Trophoblast cell (in vitro differentiated cells and primary cell): Measurements from ENCODE around the gene TP53INP2.
"Not testable (repeated sequence)": the region's sequence is repeated elsewhere in the genome, so short reads cannot be mapped to it uniquely, and the experiment has no call there.

Experiments
- DNase-seq, 2 donors: peaks; one replicate each; pipeline ENCODE4 v3.0.0-alpha.2; 2016
- H2AFZ ChIP-seq: 2 replicates; pipeline ENCODE4 v1.6.1; 2013; ENCODE audit warnings: low read length, moderate library complexity, mild to moderate bottlenecking; ENCODE audit not compliant: insufficient read depth, poor library complexity
- H2AK5ac ChIP-seq: 2 replicates; pipeline ENCODE4 v1.6.1; 2013; ENCODE audit warnings: mild to moderate bottlenecking, low read length
- H2BK120ac ChIP-seq: 2 replicates; pipeline ENCODE4 v1.6.1; 2013; ENCODE audit warnings: low read length, mild to moderate bottlenecking, moderate library complexity; ENCODE audit not compliant: insufficient read depth, poor library complexity
- H2BK12ac ChIP-seq: 2 replicates; pipeline ENCODE4 v1.6.1; 2013; ENCODE audit warnings: mild to moderate bottlenecking, low read length, moderate library complexity
- H2BK5ac ChIP-seq: 2 replicates; pipeline ENCODE4 v1.6.1; 2013; ENCODE audit warnings: low read length, low read depth, moderate library complexity, mild to moderate bottlenecking; ENCODE audit not compliant: poor library complexity
- H3K14ac ChIP-seq: 2 replicates; pipeline ENCODE4 v1.6.1; 2013; ENCODE audit warnings: mild to moderate bottlenecking, low read length
- H3K18ac ChIP-seq: 2 replicates; pipeline ENCODE4 v1.6.1; 2013; ENCODE audit warnings: mild to moderate bottlenecking, low read length
- H3K23ac ChIP-seq: 2 replicates; pipeline ENCODE4 v1.6.1; 2013; ENCODE audit warnings: low read length
- H3K27ac ChIP-seq: 2 replicates; pipeline ENCODE4 v1.5.1; 2013; ENCODE audit warnings: low read depth, mild to moderate bottlenecking, inconsistent platforms, low read length, moderate library complexity
- H3K27me3 ChIP-seq: 2 replicates; pipeline ENCODE4 v1.6.1; 2013; ENCODE audit warnings: inconsistent platforms, mild to moderate bottlenecking, low read length, moderate library complexity; ENCODE audit not compliant: insufficient read depth
- H3K36me3 ChIP-seq, 2 experiments: 1 replicate in 1 of 2; 2 replicates in 1 of 2; pipeline ENCODE4 v1.6.1; 2013; ENCODE audit warnings: low read length in 2 of 2, mild to moderate bottlenecking in 2 of 2, moderate library complexity in 1 of 2; ENCODE audit not compliant: insufficient read depth in 2 of 2, control insufficient read depth in 1 of 2
- H3K4ac ChIP-seq: 2 replicates; pipeline ENCODE4 v1.6.1; 2013; ENCODE audit warnings: low read depth, mild to moderate bottlenecking, low read length, moderate library complexity
- H3K4me1 ChIP-seq, 2 experiments: 1 replicate in 1 of 2; 2 replicates in 1 of 2; pipeline ENCODE4 v1.6.1; 2013; ENCODE audit warnings: low read length in 2 of 2, mild to moderate bottlenecking in 2 of 2, moderate library complexity in 1 of 2; ENCODE audit not compliant: insufficient read depth in 2 of 2, control insufficient read depth in 1 of 2
- H3K4me2 ChIP-seq: 2 replicates; pipeline ENCODE4 v1.6.1; 2013; ENCODE audit warnings: inconsistent platforms, mild to moderate bottlenecking, low read length, moderate library complexity
- H3K4me3 ChIP-seq: 2 replicates; pipeline ENCODE4 v1.5.1; 2013; ENCODE audit warnings: mild to moderate bottlenecking, low read depth, low read length, inconsistent platforms
- H3K79me1 ChIP-seq: one replicate; pipeline ENCODE4 v1.6.1; 2013; ENCODE audit warnings: low read length
- H3K79me2 ChIP-seq: 2 replicates; pipeline ENCODE4 v1.6.1; 2013; ENCODE audit warnings: low read length, mild to moderate bottlenecking; ENCODE audit not compliant: control insufficient read depth, insufficient read depth, poor library complexity
- H3K9ac ChIP-seq: 2 replicates; pipeline ENCODE4 v1.6.1; 2013; ENCODE audit warnings: mild to moderate bottlenecking, low read length
- H3K9me3 ChIP-seq: 2 replicates; pipeline ENCODE4 v1.6.1; 2013; ENCODE audit warnings: low read depth, mild to moderate bottlenecking, control low read depth, inconsistent platforms, low read length; ENCODE audit not compliant: insufficient read depth
- H4K12ac ChIP-seq: 2 replicates; pipeline ENCODE4 v1.6.1; 2013; ENCODE audit warnings: low read depth, mild to moderate bottlenecking, low read length, moderate library complexity
- H4K8ac ChIP-seq: 2 replicates; pipeline ENCODE4 v1.6.1; 2013; ENCODE audit warnings: low read depth, mild to moderate bottlenecking, low read length, moderate library complexity
- H4K91ac ChIP-seq: one replicate; pipeline ENCODE4 v1.6.1; 2013; ENCODE audit warnings: low read depth, mild to moderate bottlenecking, low read length, moderate library complexity
- WGBS: extraction: QIAGEN DNeasy Blood & Tissue Kit; methylation state at CpG from one replicate; pipeline ENCODE4 v1.1.7; 2013; ENCODE audit warnings: missing lambda C conversion rate; ENCODE audit not compliant: insufficient read length, insufficient coverage; ENCODE audit errors: extremely low coverage; 5-methylcytosine and 5-hydroxymethylcytosine counted together

The TP53INP2 gene

DNA sequence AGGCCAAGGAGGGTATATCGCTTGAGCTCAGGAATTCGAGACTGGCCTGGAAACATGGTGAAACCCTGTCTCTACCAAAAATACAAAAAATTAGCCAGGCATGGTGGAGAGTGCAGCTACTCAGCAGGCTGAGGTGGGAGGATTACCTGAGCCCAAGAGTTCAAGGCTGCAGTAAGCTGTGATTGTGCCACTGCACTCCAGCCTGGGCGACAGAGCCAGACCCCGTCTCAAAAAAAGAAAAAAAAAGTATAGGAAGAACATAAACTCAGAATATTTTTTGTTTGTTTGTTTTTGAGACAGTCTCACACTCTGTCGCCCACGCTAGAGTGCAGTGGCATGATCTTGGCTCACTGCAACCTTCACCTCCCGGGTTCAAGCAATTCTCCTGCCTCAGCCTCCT lies 39.4 kb upstream of the TP53INP2 start:
- not testable (repeated sequence) for H3K4ac ChIP-seq, H2BK120ac ChIP-seq, H3K4me1 ChIP-seq, H4K12ac ChIP-seq, H3K14ac ChIP-seq, H4K91ac ChIP-seq, H3K23ac ChIP-seq, H3K4me2 ChIP-seq, H3K9me3 ChIP-seq, H2AK5ac ChIP-seq, H4K8ac ChIP-seq, H2BK12ac ChIP-seq, H2BK5ac ChIP-seq, H3K4me3 ChIP-seq, H3K36me3 ChIP-seq, H2AFZ ChIP-seq, H3K18ac ChIP-seq, H3K79me1 ChIP-seq, DNase-seq, H3K27me3 ChIP-seq, H3K9ac ChIP-seq, H3K27ac ChIP-seq, H3K79me2 ChIP-seq
- no CpG with 5 or more reads among the region's 7 CpGs for WGBS

GRCh38 chr20:34669094-34669493 lies 35.0 kb upstream of the TP53INP2 start:
- Histone ChIP-seq H3K79me2 (no peaks in the 10 kb centered on the region), H3K4ac (no peak overlapping the region), H3K9me3 (no peaks in the 10 kb centered on the region), H4K12ac (no peak overlapping the region), H4K8ac (no peak overlapping the region), H3K27ac (no peak overlapping the region), H2AFZ (no peak overlapping the region), H3K4me2 (no peak overlapping the region), H3K23ac (no peak overlapping the region), H3K79me1 (no peaks in the 10 kb centered on the region), H2AK5ac (no peak overlapping the region), H3K14ac (no peak overlapping the region), H3K9ac (no peak overlapping the region), H3K27me3 (no peaks in the 10 kb centered on the region), H2BK12ac (no peak overlapping the region), H2BK5ac (no peak overlapping the region), H4K91ac (no peak overlapping the region), H2BK120ac (no peak overlapping the region), H3K36me3 (peaks cover 0 to 2% of the 10 kb centered on the region in 2 experiments), H3K4me3 (no peak overlapping the region), H3K4me1 (no peaks in the 10 kb centered on the region), H3K18ac (no peak overlapping the region)
- no peak for DNase-seq
- no CpG with 5 or more reads among the region's 1 CpG for WGBS

GRCh38 chr20:34673412-34673811 lies 30.7 kb upstream of the TP53INP2 start:
- no peak overlapping the region for H2AFZ ChIP-seq
- H2AK5ac ChIP-seq, result no peak overlapping the region

DNA sequence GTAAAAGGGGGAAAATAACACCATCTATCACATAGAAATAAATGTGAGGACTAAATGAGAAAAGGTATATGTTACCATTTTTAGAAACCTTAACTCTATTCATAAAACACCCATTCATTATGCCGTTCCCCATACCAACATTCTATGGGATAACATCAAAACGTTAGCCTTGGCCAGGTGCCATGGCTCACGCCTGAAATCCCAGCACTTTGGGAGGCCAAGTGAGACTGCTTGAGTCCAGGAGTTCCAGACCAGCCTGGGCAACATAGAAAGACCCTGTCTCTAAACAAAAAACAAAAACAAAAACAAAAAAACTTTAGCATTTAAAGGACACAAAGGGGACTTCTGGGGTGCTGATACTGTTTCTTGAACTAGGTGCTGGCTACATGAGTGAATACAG lies 28.6 kb upstream of the TP53INP2 start:
- Histone ChIP-seq H3K9me3 (no peaks in the 10 kb centered on the region), H2BK12ac (no peak overlapping the region), H4K8ac (no peak overlapping the region), H3K23ac (no peak overlapping the region), H4K91ac (no peak overlapping the region), H3K36me3 (no peaks in the 10 kb centered on the region), H2AK5ac (no peak overlapping the region), H2BK120ac (no peak overlapping the region), H2BK5ac (no peak overlapping the region), H4K12ac (no peak overlapping the region), H3K4me3 (no peak overlapping the region), H3K9ac (no peak overlapping the region), H3K18ac (no peak overlapping the region), H2AFZ (no peak overlapping the region), H3K79me2 (peaks cover 3% of the 10 kb centered on the region), H3K4me2 (no peak overlapping the region), H3K4me1 (no peaks in the 10 kb centered on the region), H3K27ac (no peak overlapping the region), H3K4ac (no peak overlapping the region), H3K14ac (no peak overlapping the region), H3K79me1 (peaks cover 2% of the 10 kb centered on the region), H3K27me3 (no peaks in the 10 kb centered on the region)
- WGBS, result no CpG with 5 or more reads among the region's 3 CpGs
- DNase-seq, result no peak

More at GRCh38 chr20:34673412-34673811, 30.7 kb upstream of the TP53INP2 start:
- Histone ChIP-seq H3K9me3 (no peaks in the 10 kb centered on the region), H3K4me3 (no peak overlapping the region), H3K9ac (no peak overlapping the region), H3K4me1 (no peaks in the 10 kb centered on the region), H3K79me1 (peaks cover 2% of the 10 kb centered on the region), H3K27ac (no peak overlapping the region), H3K18ac (no peak overlapping the region), H2BK12ac (no peak overlapping the region), H4K12ac (no peak overlapping the region), H3K27me3 (no peaks in the 10 kb centered on the region), H3K14ac (no peak overlapping the region), H3K4ac (no peak overlapping the region), H2BK120ac (no peak overlapping the region), H3K23ac (no peak overlapping the region), H3K36me3 (peaks cover 0 to 2% of the 10 kb centered on the region in 2 experiments), H2BK5ac (no peak overlapping the region), H3K79me2 (peaks cover 3% of the 10 kb centered on the region), H4K8ac (no peak overlapping the region), H3K4me2 (no peak overlapping the region), H4K91ac (no peak overlapping the region)
- no peak for DNase-seq
- WGBS, result no CpG with 5 or more reads among the region's 5 CpGs
